HepG2 (cell line): ENCODE data around the gene MAPK7. TPM values are rescaled to one million over a fixed set of nuclear protein-coding genes. Genes with fewer than 3 reads are reported as not detected.
A peak's percentile ranks its signal among the peaks of the same experiment; 100 is the strongest.

Source experiments
- ATAC-seq: fragments of 200-7000 bp; cut with Tn5 transposase; 3 replicates; pipeline ENCODE4 v1.9.1; 2020; ENCODE audit warnings: mild to moderate bottlenecking, moderate library complexity
- BruUV-seq: library from RNA; stranded (reverse); fragments of 400-500 nt; replicated peaks from 2 replicates; lab custom pipeline; 2021; lab: Mats Ljungman, UMichigan
- CTCF ChIA-PET: fragments of 300-600 bp; formaldehyde crosslinking; extraction: SDS; loops from one replicate; lab custom pipeline; 2021; ENCODE audit warnings: low total read pairs, inconsistent platforms, low intra/inter-chr PET ratio; lab: Yijun Ruan, JAX
- POLR2A ChIA-PET: fragments of 350-600 bp; sonication (Branson Sonifier 250); formaldehyde crosslinking; loops from one replicate; lab custom pipeline; 2020; ENCODE audit warnings: antibody characterized with exemption, inconsistent platforms; lab: Yijun Ruan, JAX
- DNase-seq: peaks from one replicate; pipeline ENCODE4 v3.0.0-alpha.2; 2015; ENCODE audit warnings: low spot score
- FAIRE-seq: peaks from 3 replicates; lab custom pipeline; 2011; peaks lifted over from hg19 to GRCh38; lab: Jason Lieb, UNC
- H2AFZ ChIP-seq: one replicate; pipeline ENCODE4 v1.6.1; 2011; ENCODE audit warnings: low read length, inconsistent platforms
- H3K27ac ChIP-seq: fragments of 300-600 bp; 3 replicates; pipeline ENCODE4 v1.8.0; 2011; ENCODE audit warnings: mixed run types, mild to moderate bottlenecking, mixed read lengths, low read length, inconsistent platforms; ENCODE audit not compliant: insufficient read depth; ENCODE audit errors: extremely low read length
- H3K27me3 ChIP-seq, 2 experiments: fragments of 200-600 bp in 1 of 2; 2 replicates in 1 of 2; 3 replicates in 1 of 2; pipeline versions ENCODE4 v1.6.0 to v1.8.0; 2011; ENCODE audit warnings: low read length in 2 of 2, mild to moderate bottlenecking in 2 of 2, moderate library complexity in 2 of 2, inconsistent platforms in 1 of 2; ENCODE audit not compliant: insufficient read depth in 2 of 2, control insufficient read depth in 1 of 2
- H3K36me3 ChIP-seq, 2 experiments: fragments of 200-600 bp in 1 of 2; replicated peaks in 1 of 2; 2 replicates in 1 of 2; 3 replicates in 1 of 2; pipeline versions ENCODE4 v1.5.1 to v1.8.0; 2011; ENCODE audit warnings: low read length in 2 of 2, inconsistent platforms in 1 of 2; ENCODE audit not compliant: insufficient read depth in 2 of 2, control insufficient read depth in 1 of 2
- H3K4me1 ChIP-seq: 2 replicates; pipeline ENCODE4 v1.5.1; 2012; ENCODE audit warnings: low read length, inconsistent platforms; ENCODE audit not compliant: insufficient read depth
- H3K4me2 ChIP-seq: 2 replicates; pipeline ENCODE4 v1.6.0; 2011; ENCODE audit warnings: low read depth, low read length, inconsistent platforms
- H3K4me3 ChIP-seq, 3 experiments: fragments of 200-600 bp in 1 of 3; sonication (generic), shearing (Covaris generic) in 1 of 3; replicated peaks in 1 of 3; 2 replicates each; pipeline ENCODE4 v1.5.1; 2011 to 2016; ENCODE audit warnings: low read length in 3 of 3, inconsistent platforms in 2 of 3, low read depth in 2 of 3, mild to moderate bottlenecking in 2 of 3, control low read depth in 1 of 3, mixed read lengths in 1 of 3; ENCODE audit not compliant: insufficient read depth in 1 of 3
- H3K79me2 ChIP-seq: one replicate; pipeline ENCODE4 v1.6.1; 2011; ENCODE audit warnings: low read length, inconsistent platforms; ENCODE audit not compliant: insufficient read depth
- H3K9ac ChIP-seq: 2 replicates; pipeline ENCODE4 v1.6.0; 2011; ENCODE audit warnings: mild to moderate bottlenecking, low read depth, low read length, inconsistent platforms; ENCODE audit not compliant: insufficient read depth
- H3K9me3 ChIP-seq: 2 replicates; pipeline ENCODE4 v1.5.1; 2012; ENCODE audit warnings: mild to moderate bottlenecking, low read length
- H4K20me1 ChIP-seq: 2 replicates; pipeline ENCODE4 v1.6.0; 2011; ENCODE audit warnings: inconsistent platforms, mild to moderate bottlenecking, low read length, moderate library complexity; ENCODE audit not compliant: insufficient read depth
- CBX1 ChIP-seq: IDR thresholded peaks from one replicate; pipeline ENCODE4 v1.6.1; 2016; ENCODE audit warnings: antibody characterized with exemption, low read depth
- CREB1 ChIP-seq, 2 experiments: fragments of 450-650 bp in 1 of 2; IDR thresholded peaks; 2 replicates each; pipeline ENCODE4 v1.6.1; 2016 to 2017; ENCODE audit warnings: control low read depth in 1 of 2, mild to moderate bottlenecking in 1 of 2, missing compliant biosample characterization in 1 of 2, missing genetic modification characterization in 1 of 2
- EP300 ChIP-seq, 3 experiments: sonication (generic) in 1 of 3; formaldehyde crosslinking in 1 of 3; IDR thresholded peaks; 2 replicates each; pipeline versions ENCODE4 v1.5.1 to v1.6.1; 2011 to 2020; ENCODE audit warnings: low read depth in 2 of 3, low read length in 2 of 3, borderline replicate concordance in 1 of 3, improper control_type of control experiment in 1 of 3, mild to moderate bottlenecking in 1 of 3, missing genetic modification reagents in 1 of 3, moderate library complexity in 1 of 3
- HDAC1 ChIP-seq: sonication (generic); formaldehyde crosslinking; IDR thresholded peaks from 2 replicates; pipeline ENCODE4 v1.5.1; 2020; ENCODE audit warnings: mild to moderate bottlenecking, missing genetic modification reagents
- HOMEZ ChIP-seq: IDR thresholded peaks from 2 replicates; pipeline ENCODE4 v1.6.1; 2016; ENCODE audit warnings: low read depth
- MTF2 ChIP-seq: sonication (generic); formaldehyde crosslinking; IDR thresholded peaks from 2 replicates; pipeline ENCODE4 v1.5.0; 2020; ENCODE audit warnings: missing genetic modification reagents, borderline replicate concordance
- NFAT5 ChIP-seq: sonication (generic); formaldehyde crosslinking; IDR thresholded peaks from 2 replicates; pipeline ENCODE4 v1.4.0; 2020; ENCODE audit warnings: missing genetic modification reagents
- NR2F6 ChIP-seq, 2 experiments: IDR thresholded peaks; 2 replicates each; pipeline ENCODE4 v1.6.1; 2016; ENCODE audit warnings: antibody characterized with exemption in 1 of 2, mild to moderate bottlenecking in 1 of 2
- SRSF9 ChIP-seq: fragments of 200-400 bp; formaldehyde crosslinking; IDR thresholded peaks from 2 replicates; pipeline ENCODE4 v1.6.1; 2018; ENCODE audit warnings: borderline replicate concordance, mild to moderate bottlenecking, low read depth, low read length; ENCODE audit not compliant: insufficient read depth, poor library complexity, severe bottlenecking
- ZBTB7B ChIP-seq: sonication (generic); formaldehyde crosslinking; IDR thresholded peaks from 2 replicates; pipeline ENCODE4 v1.4.0; 2020; ENCODE audit warnings: missing genetic modification reagents
- ZNF17 ChIP-seq: sonication (generic); formaldehyde crosslinking; IDR thresholded peaks from 2 replicates; pipeline ENCODE4 v1.5.0; 2020; ENCODE audit warnings: mild to moderate bottlenecking, missing genetic modification reagents
- ZNF275 ChIP-seq: sonication (generic); formaldehyde crosslinking; IDR thresholded peaks from 2 replicates; pipeline ENCODE4 v1.8.0; 2022; ENCODE audit warnings: missing genetic modification reagents, mild to moderate bottlenecking, inconsistent platforms, borderline replicate concordance
- ZNF530 ChIP-seq: sonication (generic); formaldehyde crosslinking; IDR thresholded peaks from 2 replicates; pipeline ENCODE4 v1.5.0; 2020; ENCODE audit warnings: low read depth, mild to moderate bottlenecking, missing genetic modification reagents
- ZNF629 ChIP-seq: sonication (generic); formaldehyde crosslinking; conservative IDR thresholded peaks from 2 replicates; pipeline ENCODE4 v1.5.0; 2020; ENCODE audit warnings: missing genetic modification reagents
- WGBS: methylation state at CpG from one replicate; pipeline ENCODE4 v1.1.6; 2017; ENCODE audit warnings: low lambda C conversion rate; 5-methylcytosine and 5-hydroxymethylcytosine counted together
- in situ Hi-C: cut with HindIII; loops from 2 replicates; pipeline ENCODE4 v1.10.0; 2017; ENCODE audit warnings: low pct_unique_long_range_greater_than_20kb; ENCODE audit not compliant: extremely low pct_ligation_motif_present
- intact Hi-C: fragments of 100-400 bp; cut with micrococcal nuclease; formaldehyde crosslinking; loops from one replicate; pipeline ENCODE4 v1.10.0; 2022; ENCODE audit not compliant: unreplicated experiment
- polyA plus RNA-seq, 8 experiments: library from polyadenylated mRNA; depleted of rRNA in 3 of 8; stranded (reverse) in 7 of 8; unstranded in 1 of 8; fragments of >200 nt; fragmentation: Illumina TruSeq in 4 of 8; extraction: Trizol in 4 of 8; gene quantifications; 2 replicates each; pipeline versions ENCODE4 v1.2.1 to v1.2.3, GENCODE V29; 2011 to 2016; ENCODE audit warnings: low read depth in 4 of 8, missing spikeins in 1 of 8, mixed read lengths in 1 of 8; ENCODE audit not compliant: insufficient read depth in 1 of 8
- total RNA-seq, 5 experiments: library from RNA; depleted of rRNA; stranded (reverse); fragments of >200 nt; fragmentation: Illumina TruSeq; extraction: Trizol; gene quantifications; 2 replicates each; pipeline ENCODE4 v1.2.3, GENCODE V29; 2016; ENCODE audit warnings: low read depth in 1 of 5

MAPK7 gene
- total and polyA plus RNA-seq, 2 of the 13 experiments (the other 11 are each of a cell fraction or from before 2014, with no cell fraction given): 2.9 to 5.9 TPM

GRCh38 chr17:19398301-19399181 is 20.2 kb downstream of the MAPK7 start:
- Histone ChIP-seq H3K9ac (no peak overlapping the region), H3K4me3 (no peak overlapping the region), H2AFZ (no peak overlapping the region), H3K27me3 (no peaks in the 10 kb centered on the region), H3K27ac (no peak overlapping the region), H3K4me2 (peak overlapping the region; percentile 25; the same call in 1 of the 2 replicates), H3K36me3 (no peaks in the 10 kb centered on the region), H4K20me1 (no peaks in the 10 kb centered on the region), H3K4me1 (peaks cover 20% of the 10 kb centered on the region), H3K9me3 (no peaks in the 10 kb centered on the region), H3K79me2 (no peaks in the 10 kb centered on the region)
- WGBS: 2% methylated on average over 2 of the region's 2 CpGs
- ATAC-seq (peak; percentile 65), FAIRE-seq (no peak), DNase-seq (no peak)
- ChIA-PET CTCF (no interaction called here), POLR2A (no interaction called here)
- no TSS peak for BruUV-seq
- intact Hi-C loops: no loop called here
- in situ Hi-C loops: no loop called here
- TF ChIP-seq ZNF629 (CRISPR knock-in tag) (peak; percentile 78), NFAT5 (no peak), SRSF9 (no peak), HDAC1 (CRISPR knock-in tag) (no peak), ZBTB7B (CRISPR knock-in tag) (no peak), ZNF17 (CRISPR knock-in tag) (no peak), MTF2 (CRISPR knock-in tag) (no peak), ZNF530 (CRISPR knock-in tag) (no peak), NR2F6 (IDR thresholded peaks at IDR 0.05) (peak; percentile 29), NR2F6 (CRISPR knock-in tag; IDR thresholded peaks at IDR 0.05) (peak; percentile 54; the same call in 1 of the 2 replicates), HOMEZ (CRISPR knock-in tag) (no peak), ZNF275 (no peak), CREB1 (IDR thresholded peaks at IDR 0.05) (0 out of 2 replicates have a peak, but pooled peaks have one; percentile 21), CREB1 (CRISPR knock-in tag; IDR thresholded peaks at IDR 0.05) (no peak), EP300 (IDR thresholded peaks at IDR 0.05; ENCODE audit: low read depth in 2 of 2, low read length in 2 of 2) (no peak), EP300 (CRISPR knock-in tag; IDR thresholded peaks at IDR 0.05; ENCODE audit: borderline replicate concordance) (no peak), CBX1 (no peak)
